ENCODE data around the gene FKRP.

The FKRP gene

GRCh38 chr19:46733690-46734292 is 12.1 kb upstream of the FKRP start:
- no peak overlapping the region for H3K4me3 Mint-ChIP-seq
- H3K27ac Mint-ChIP-seq: no peak overlapping the region
- H3K36me3 Mint-ChIP-seq (ENCODE audit: low read depth): peaks cover 62% of the 10 kb centered on the region
- H3K4me1 Mint-ChIP-seq (ENCODE audit: low read depth): peaks cover 22% of the 10 kb centered on the region
- no peaks in the 10 kb centered on the region for H3K27me3 Mint-ChIP-seq
- H3K9me3 Mint-ChIP-seq: no peaks in the 10 kb centered on the region

GRCh38 chr19:46736531-46737297 is 9.1 kb upstream of the FKRP start:
- Mint-ChIP-seq H3K4me1 (ENCODE audit: low read depth) (peaks cover 19% of the 10 kb centered on the region), H3K4me3 (no peak overlapping the region), H3K27ac (no peak overlapping the region), H3K27me3 (no peaks in the 10 kb centered on the region), H3K36me3 (ENCODE audit: low read depth) (peaks cover 48% of the 10 kb centered on the region), H3K9me3 (no peaks in the 10 kb centered on the region)

- Mint-ChIP-seq H3K27me3 (no peaks in the 10 kb centered on the region), H3K36me3 (ENCODE audit: low read depth) (peaks cover 43% of the 10 kb centered on the region), H3K27ac (no peak overlapping the region), H3K4me1 (ENCODE audit: low read depth) (peaks cover 19% of the 10 kb centered on the region), H3K9me3 (no peaks in the 10 kb centered on the region), H3K4me3 (no peak overlapping the region)
Observed at GRCh38 chr19:46737298-46737654, 8.6 kb upstream of the FKRP start.

- Mint-ChIP-seq H3K27ac (no peak overlapping the region), H3K4me3 (no peak overlapping the region), H3K36me3 (ENCODE audit: low read depth) (peaks cover 45% of the 10 kb centered on the region), H3K27me3 (no peaks in the 10 kb centered on the region), H3K4me1 (ENCODE audit: low read depth) (peaks cover 24% of the 10 kb centered on the region), H3K9me3 (no peaks in the 10 kb centered on the region)
Observed at GRCh38 chr19:46737761-46738171, 8.1 kb upstream of the FKRP start.

- Mint-ChIP-seq H3K27me3 (no peaks in the 10 kb centered on the region), H3K4me3 (no peak overlapping the region), H3K9me3 (no peaks in the 10 kb centered on the region), H3K27ac (peak overlapping the region; percentile 12), H3K36me3 (ENCODE audit: low read depth) (peaks cover 37% of the 10 kb centered on the region), H3K4me1 (ENCODE audit: low read depth) (peaks cover 38% of the 10 kb centered on the region)
Observed at GRCh38 chr19:46739290-46739771, 6.5 kb upstream of the FKRP start.

- H3K27me3 Mint-ChIP-seq: no peaks in the 10 kb centered on the region
- H3K27ac Mint-ChIP-seq: no peak overlapping the region
- H3K4me3 Mint-ChIP-seq: no peak overlapping the region
- peaks cover 48% of the 10 kb centered on the region for H3K4me1 Mint-ChIP-seq (ENCODE audit: low read depth)
- H3K9me3 Mint-ChIP-seq: no peaks in the 10 kb centered on the region
- H3K36me3 Mint-ChIP-seq (ENCODE audit: low read depth): peaks cover 42% of the 10 kb centered on the region
Observed at GRCh38 chr19:46741447-46741846, 4.4 kb upstream of the FKRP start.

- H3K27ac Mint-ChIP-seq: no peak overlapping the region
- no peaks in the 10 kb centered on the region for H3K9me3 Mint-ChIP-seq
- no peaks in the 10 kb centered on the region for H3K27me3 Mint-ChIP-seq
- peaks cover 62% of the 10 kb centered on the region for H3K4me1 Mint-ChIP-seq (ENCODE audit: low read depth)
- H3K4me3 Mint-ChIP-seq: no peak overlapping the region
- peaks cover 27% of the 10 kb centered on the region for H3K36me3 Mint-ChIP-seq (ENCODE audit: low read depth)
Observed at GRCh38 chr19:46742926-46743480, 2.9 kb upstream of the FKRP start.

- peaks cover 26% of the 10 kb centered on the region for H3K36me3 Mint-ChIP-seq (ENCODE audit: low read depth)
- peaks cover 62% of the 10 kb centered on the region for H3K4me1 Mint-ChIP-seq (ENCODE audit: low read depth)
- H3K27ac Mint-ChIP-seq: peak overlapping the region; percentile 61
- no peaks in the 10 kb centered on the region for H3K27me3 Mint-ChIP-seq
- H3K4me3 Mint-ChIP-seq: peak overlapping the region; percentile 94
- H3K9me3 Mint-ChIP-seq: no peaks in the 10 kb centered on the region
Observed at GRCh38 chr19:46744005-46744691, 1.7 kb upstream of the FKRP start.

- H3K4me1 Mint-ChIP-seq (ENCODE audit: low read depth): peaks cover 62% of the 10 kb centered on the region
- H3K4me3 Mint-ChIP-seq: peak overlapping the region; percentile 94
- H3K27me3 Mint-ChIP-seq: no peaks in the 10 kb centered on the region
- H3K36me3 Mint-ChIP-seq (ENCODE audit: low read depth): peaks cover 21% of the 10 kb centered on the region
- H3K9me3 Mint-ChIP-seq: no peaks in the 10 kb centered on the region
- peak overlapping the region; percentile 93 for H3K27ac Mint-ChIP-seq
Observed at GRCh38 chr19:46745030-46745429, 827 bp upstream of the FKRP start.

GRCh38 chr19:46746281-46747057 is 612 bp downstream of the FKRP start, which contains the start of gene STRN4:
Gene STRN4 (minus strand): TSS chr19:46746450. CDS start chr19:46746430, 20 bp downstream.
- H3K36me3 Mint-ChIP-seq (ENCODE audit: low read depth): peaks cover 19% of the 10 kb centered on the region
- peaks cover 50% of the 10 kb centered on the region for H3K4me1 Mint-ChIP-seq (ENCODE audit: low read depth)
- peak within 1 kb of the TSS; percentile 93 for H3K27ac Mint-ChIP-seq
- H3K9me3 Mint-ChIP-seq: no peaks in the 10 kb centered on the region
- peak within 1 kb of the TSS; percentile 94 for H3K4me3 Mint-ChIP-seq
- no peaks in the 10 kb centered on the region for H3K27me3 Mint-ChIP-seq

GRCh38 chr19:46748325-46749109 is 2.7 kb downstream of the FKRP start:
- H3K36me3 Mint-ChIP-seq (ENCODE audit: low read depth): peaks cover 12% of the 10 kb centered on the region
- H3K4me1 Mint-ChIP-seq (ENCODE audit: low read depth): peaks cover 30% of the 10 kb centered on the region
- no peaks in the 10 kb centered on the region for H3K9me3 Mint-ChIP-seq
- H3K27me3 Mint-ChIP-seq: no peaks in the 10 kb centered on the region
- H3K4me3 Mint-ChIP-seq: peak overlapping the region; percentile 9
- peak overlapping the region; percentile 31 for H3K27ac Mint-ChIP-seq

- Mint-ChIP-seq H3K36me3 (ENCODE audit: low read depth) (peaks cover 4% of the 10 kb centered on the region), H3K27ac (no peak overlapping the region), H3K4me1 (ENCODE audit: low read depth) (peaks cover 4% of the 10 kb centered on the region), H3K4me3 (no peak overlapping the region), H3K9me3 (no peaks in the 10 kb centered on the region), H3K27me3 (no peaks in the 10 kb centered on the region)
Observed at GRCh38 chr19:46753420-46754155, 7.7 kb downstream of the FKRP start.

GRCh38 chr19:46755077-46755852 is 9.4 kb downstream of the FKRP start:
- Mint-ChIP-seq H3K4me1 (ENCODE audit: low read depth) (peaks cover 4% of the 10 kb centered on the region), H3K36me3 (ENCODE audit: low read depth) (peaks cover 4% of the 10 kb centered on the region), H3K27ac (no peak overlapping the region), H3K4me3 (no peak overlapping the region), H3K9me3 (no peaks in the 10 kb centered on the region), H3K27me3 (no peaks in the 10 kb centered on the region)

Data from stimulated activated naive CD8-positive, alpha-beta T cell treated with anti-CD3 and anti-CD28 coated beads, Interleukin-15, Interleukin-2, amounts not matched to agents 100 ng/mL and 50 ng/mL, for 24 hours (primary cell).